Vagina (tissue), 2 donors: Measurements from ENCODE around the gene CXCR5. TPM values are rescaled to one million over a fixed set of nuclear protein-coding genes. Genes with fewer than 3 reads are reported as not detected.
A peak's percentile ranks its signal among the peaks of the same experiment; 100 is the strongest.

ENCODE experiments used
- DNase-seq, 2 donors: peaks; one replicate each; pipeline ENCODE4 v3.0.0-alpha.2; 2017; ENCODE audit errors: extremely low spot score in 2 of 2
- H3K27ac ChIP-seq: fragments of 200-600 bp; sonication (generic); one replicate; pipeline ENCODE4 v1.5.1; 2019
- H3K27me3 ChIP-seq: fragments of 200-600 bp; sonication (generic); one replicate; pipeline ENCODE4 v1.5.1; 2019
- H3K36me3 ChIP-seq, 2 donors: fragments of 200-600 bp; sonication (generic); one replicate each; pipeline ENCODE4 v1.5.1; 2017 to 2019
- H3K4me1 ChIP-seq: fragments of 200-600 bp; sonication (generic); one replicate; pipeline ENCODE4 v1.5.1; 2019
- H3K4me3 ChIP-seq, 2 donors: fragments of 200-600 bp; sonication (generic); 1 replicate in 1 of 2; 2 replicates in 1 of 2; pipeline ENCODE4 v1.5.1; 2016 to 2019
- H3K9me3 ChIP-seq: fragments of 200-600 bp; sonication (generic); one replicate; pipeline ENCODE4 v1.5.1; 2019
- CTCF ChIP-seq, 3 experiments: fragments of 450-650 bp in 2 of 3; fragments of 200-600 bp in 1 of 3; sonication (generic) in 1 of 3; IDR thresholded peaks; one replicate each; pipeline ENCODE4 v1.5.1; 2017 to 2019; ENCODE audit warnings: antibody characterized with exemption in 3 of 3, mild to moderate bottlenecking in 2 of 3, moderate library complexity in 2 of 3
- POLR2A ChIP-seq, 2 donors: fragments of 450-650 bp; IDR thresholded peaks; one replicate each; pipeline ENCODE4 v1.6.1; 2017; ENCODE audit warnings: antibody characterized with exemption in 2 of 2, mild to moderate bottlenecking in 2 of 2, moderate library complexity in 2 of 2
- POLR2AphosphoS5 ChIP-seq, 2 donors: sonication (generic); formaldehyde crosslinking; IDR thresholded peaks; one replicate each; pipeline ENCODE4 v1.9.0; 2017; ENCODE audit warnings: antibody characterized with exemption in 2 of 2, mild to moderate bottlenecking in 2 of 2, low read depth in 1 of 2; ENCODE audit not compliant: insufficient read depth in 1 of 2
- intact Hi-C: fragments of 100-400 bp; cut with DNase I; formaldehyde crosslinking; loops from one replicate; pipeline ENCODE4 v1.15.1; 2023
- total RNA-seq: library from RNA; depleted of rRNA; stranded (reverse); fragments of >200 nt; gene quantifications from one replicate; pipeline ENCODE4 v1.2.3, GENCODE V29; 2016

CXCR5 gene
- total RNA-seq, 1 donor from 2014 or later = not detected

- Histone ChIP-seq H3K27me3 (no peaks in the 10 kb centered on the region), H3K36me3 (peaks cover 0 to 22% of the 10 kb centered on the region in 2 donors), H3K4me3 (no peak overlapping the region), H3K27ac (no peak overlapping the region), H3K4me1 (peaks cover 12% of the 10 kb centered on the region), H3K9me3 (no peaks in the 10 kb centered on the region)
- intact Hi-C loops = no loop called here
- no peak for TF ChIP-seq POLR2AphosphoS5 (IDR thresholded peaks at IDR 0.05; ENCODE audit: insufficient read depth in 1 of 2, low read depth in 1 of 2)
- TF ChIP-seq POLR2A (IDR thresholded peaks at IDR 0.05) = no peak
- TF ChIP-seq CTCF (IDR thresholded peaks at IDR 0.05) = no peak
- DNase-seq = no peak
Observed at GRCh38 chr11:118894192-118894591, 10.5 kb downstream of the CXCR5 start.

- no peak overlapping the region for H3K27ac ChIP-seq
- TF ChIP-seq POLR2AphosphoS5 (IDR thresholded peaks at IDR 0.05; ENCODE audit: insufficient read depth in 1 of 2, low read depth in 1 of 2) = no peak
- TF ChIP-seq CTCF (IDR thresholded peaks at IDR 0.05) = no peak
- no peak for TF ChIP-seq POLR2A (IDR thresholded peaks at IDR 0.05)
- intact Hi-C loops = no loop called here
Observed at GRCh38 chr11:118895093-118896039, 11.7 kb downstream of the CXCR5 start.

DNA sequence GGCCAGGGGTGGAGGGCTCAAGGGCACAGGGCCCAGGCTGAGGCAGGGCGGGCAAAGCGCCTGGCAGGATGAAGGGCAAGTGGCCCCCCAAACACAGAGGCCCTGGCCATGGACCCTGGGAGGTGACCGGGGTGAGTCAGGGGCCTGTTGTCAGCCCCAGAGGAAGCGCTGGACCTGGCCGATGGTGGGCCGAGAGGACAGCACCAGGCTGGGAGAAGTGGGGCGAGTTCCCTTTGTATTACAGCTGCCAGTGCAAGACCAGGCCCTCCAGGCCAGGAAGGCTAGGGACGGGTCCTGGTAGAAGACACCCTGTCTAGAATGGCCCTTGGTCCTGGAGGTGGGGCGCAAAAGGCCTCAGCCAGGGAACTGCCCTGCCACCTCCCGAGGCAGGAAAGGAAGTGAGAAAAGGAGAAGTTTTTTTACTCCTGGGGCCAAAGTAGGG lies 12.8 kb downstream of the CXCR5 start:
- no peak for TF ChIP-seq POLR2A (IDR thresholded peaks at IDR 0.05)
- TF ChIP-seq CTCF (IDR thresholded peaks at IDR 0.05) = no peak
- TF ChIP-seq POLR2AphosphoS5 (IDR thresholded peaks at IDR 0.05; ENCODE audit: insufficient read depth in 1 of 2, low read depth in 1 of 2) = peak in 1 of 2 donors; percentile 22
- Histone ChIP-seq H3K27me3 (no peaks in the 10 kb centered on the region), H3K4me3 (no peak overlapping the region), H3K36me3 (peaks cover 0 to 45% of the 10 kb centered on the region in 2 donors), H3K27ac (no peak overlapping the region), H3K4me1 (no peaks in the 10 kb centered on the region), H3K9me3 (no peaks in the 10 kb centered on the region)
- no peak for DNase-seq
- intact Hi-C loops = no loop called here

More at GRCh38 chr11:118895093-118896039, 11.7 kb downstream of the CXCR5 start:
- Histone ChIP-seq H3K4me3 (no peak overlapping the region), H3K9me3 (no peaks in the 10 kb centered on the region), H3K4me1 (peaks cover under 1% of the 10 kb centered on the region), H3K36me3 (peaks cover 0 to 34% of the 10 kb centered on the region in 2 donors), H3K27me3 (no peaks in the 10 kb centered on the region)
- DNase-seq = peak in 1 of 2 donors; percentile 87

DNA sequence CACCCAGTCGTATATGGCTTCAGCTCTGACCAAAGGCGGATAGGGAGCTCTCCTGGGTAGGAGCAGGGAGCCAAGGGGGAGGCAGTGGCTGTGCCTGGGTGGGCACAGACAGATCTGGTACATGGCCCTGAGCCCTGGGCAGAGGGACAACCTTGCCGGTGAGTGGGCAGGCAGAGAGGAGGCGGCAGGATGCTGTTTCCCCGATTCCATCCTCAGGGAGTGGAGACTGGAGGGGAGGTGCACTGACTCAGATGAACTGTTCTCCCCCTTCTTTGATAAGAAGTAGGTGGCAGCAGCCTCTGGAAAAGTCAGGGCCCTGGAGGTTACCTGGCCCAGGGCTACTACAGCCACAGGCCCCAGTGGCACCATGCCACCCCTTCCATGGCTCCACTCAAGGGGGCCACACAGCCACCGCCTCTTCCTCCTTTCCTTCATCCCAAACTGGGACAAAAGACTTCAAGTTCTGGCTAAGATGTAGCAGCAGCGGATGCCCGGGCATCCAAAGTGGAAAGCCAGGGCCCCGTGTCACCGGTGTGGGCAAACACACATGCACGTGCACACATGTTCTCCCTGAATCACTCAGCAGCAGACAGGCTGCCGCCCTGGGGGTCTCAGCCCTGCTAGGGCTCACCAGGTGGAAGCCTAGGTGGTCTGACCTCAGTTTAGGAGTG lies 13.4 kb downstream of the CXCR5 start:
- Histone ChIP-seq H3K4me3 (no peak overlapping the region), H3K27me3 (no peaks in the 10 kb centered on the region), H3K4me1 (no peaks in the 10 kb centered on the region), H3K36me3 (peaks cover 0 to 50% of the 10 kb centered on the region in 2 donors), H3K9me3 (no peaks in the 10 kb centered on the region), H3K27ac (no peak overlapping the region)
- TF ChIP-seq CTCF (IDR thresholded peaks at IDR 0.05) (no peak), POLR2AphosphoS5 (IDR thresholded peaks at IDR 0.05; ENCODE audit: insufficient read depth in 1 of 2, low read depth in 1 of 2) (no peak), POLR2A (IDR thresholded peaks at IDR 0.05) (no peak)
- no peak for DNase-seq
- intact Hi-C loops = no loop called here
